Right lobe of liver (tissue), 4 donors: ENCODE data around the gene CAMKMT.

ENCODE experiments used
- POLR2A ChIP-seq: fragments of 450-650 bp; IDR thresholded peaks from one replicate; pipeline ENCODE4 v1.6.1; 2017; ENCODE audit warnings: antibody characterized with exemption, mild to moderate bottlenecking
- TF ChIP-seq, protein P1 (sequence below), 4 donors: fragments of 200-600 bp in 3 of 4; fragments of 450-650 bp in 1 of 4; IDR thresholded peaks; one replicate each; pipeline versions ENCODE4 v1.5.1 to v1.8.0; 2016 to 2022; ENCODE audit warnings: antibody characterized with exemption in 4 of 4, mild to moderate bottlenecking in 2 of 4
- donor health status: DM: no; HTN: no; CAD: no.
- donor health status: DM: no; HTN: no; CAD: no.
- donor health status: DM: no; HTN: yes; CAD: no.

DNA sequence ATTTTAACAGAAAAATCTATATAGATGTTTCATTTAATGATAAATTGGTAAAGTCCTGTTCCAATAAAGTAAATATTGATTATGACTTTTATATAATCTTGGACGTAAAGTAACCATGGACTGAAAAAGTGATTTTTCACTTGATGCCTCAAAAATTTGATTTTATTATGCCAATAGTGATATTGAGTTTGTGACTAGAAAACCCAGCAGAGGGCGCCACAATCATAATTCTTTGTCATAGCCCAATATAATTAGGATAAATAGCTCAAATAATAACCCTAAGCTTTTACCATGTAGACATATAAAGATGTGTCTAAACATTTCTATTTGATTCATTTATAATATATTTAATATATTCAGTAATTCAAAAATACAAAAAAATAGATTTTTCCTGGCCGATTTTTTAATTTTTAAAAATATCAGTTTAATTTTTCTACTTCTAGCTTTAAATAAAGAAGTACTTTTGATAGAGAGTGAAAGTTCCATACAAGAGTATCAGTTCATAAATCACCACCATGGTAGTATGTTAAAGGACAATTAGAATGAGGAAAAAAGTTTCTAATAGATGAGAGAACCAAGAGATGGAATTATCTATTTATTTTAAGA, 30.7 kb downstream of the CAMKMT start:
- TF ChIP-seq POLR2A: no peak
- TF ChIP-seq, protein P1, sequence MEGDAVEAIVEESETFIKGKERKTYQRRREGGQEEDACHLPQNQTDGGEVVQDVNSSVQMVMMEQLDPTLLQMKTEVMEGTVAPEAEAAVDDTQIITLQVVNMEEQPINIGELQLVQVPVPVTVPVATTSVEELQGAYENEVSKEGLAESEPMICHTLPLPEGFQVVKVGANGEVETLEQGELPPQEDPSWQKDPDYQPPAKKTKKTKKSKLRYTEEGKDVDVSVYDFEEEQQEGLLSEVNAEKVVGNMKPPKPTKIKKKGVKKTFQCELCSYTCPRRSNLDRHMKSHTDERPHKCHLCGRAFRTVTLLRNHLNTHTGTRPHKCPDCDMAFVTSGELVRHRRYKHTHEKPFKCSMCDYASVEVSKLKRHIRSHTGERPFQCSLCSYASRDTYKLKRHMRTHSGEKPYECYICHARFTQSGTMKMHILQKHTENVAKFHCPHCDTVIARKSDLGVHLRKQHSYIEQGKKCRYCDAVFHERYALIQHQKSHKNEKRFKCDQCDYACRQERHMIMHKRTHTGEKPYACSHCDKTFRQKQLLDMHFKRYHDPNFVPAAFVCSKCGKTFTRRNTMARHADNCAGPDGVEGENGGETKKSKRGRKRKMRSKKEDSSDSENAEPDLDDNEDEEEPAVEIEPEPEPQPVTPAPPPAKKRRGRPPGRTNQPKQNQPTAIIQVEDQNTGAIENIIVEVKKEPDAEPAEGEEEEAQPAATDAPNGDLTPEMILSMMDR (IDR thresholded peaks at IDR 0.05): peak; percentile 51 to 72 (median 62)
